ENCODE results near the gene FGF14.

DNA sequence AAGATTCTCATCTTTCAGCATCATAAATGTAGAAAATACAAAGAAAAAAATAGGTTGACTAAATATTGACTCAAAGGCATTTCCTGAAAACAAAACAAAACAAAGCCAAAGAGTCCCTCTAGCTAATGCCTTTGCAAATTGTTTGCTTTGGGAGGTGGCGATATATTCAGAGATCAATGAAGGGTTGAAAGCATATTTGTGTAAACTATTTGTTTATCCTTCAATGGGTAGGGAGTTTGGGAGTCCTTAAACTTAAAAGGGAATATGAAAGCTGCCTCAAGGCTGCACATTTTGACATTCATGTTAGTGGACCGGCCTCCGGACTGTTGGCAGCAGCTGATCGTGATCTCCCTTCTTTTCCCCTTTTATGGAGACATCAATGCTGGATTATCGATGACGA is 691.9 kb downstream of the FGF14 start:
- no peak for TF ChIP-seq EZH2phosphoT487 (IDR thresholded peaks at IDR 0.05; ENCODE audit: low read depth)
- TF ChIP-seq CTCF (IDR thresholded peaks at IDR 0.05; ENCODE audit: low read depth, low read length) = no peak
